GM12873 (cell line): Measurements from ENCODE around the gene ZNF511.

Source experiments
- CTCF ChIP-seq: IDR thresholded peaks from 2 replicates; pipeline ENCODE4 v1.5.1; 2012; ENCODE audit warnings: low read depth, mild to moderate bottlenecking, moderate library complexity, low read length, control low read depth; ENCODE audit not compliant: insufficient read depth; ENCODE audit errors: missing control alignments

ZNF511 gene

GRCh38 chr10:133313192-133313591, 4.5 kb downstream of the ZNF511 start:
- no peak for TF ChIP-seq CTCF

- no peak for TF ChIP-seq CTCF
Observed at GRCh38 chr10:133314911-133315310, 6.2 kb downstream of the ZNF511 start.

- TF ChIP-seq CTCF = no peak
Observed at GRCh38 chr10:133315847-133316246, 7.1 kb downstream of the ZNF511 start.

GRCh38 chr10:133316266-133316665, 7.6 kb downstream of the ZNF511 start:
- TF ChIP-seq CTCF = no peak

GRCh38 chr10:133316732-133317131, 8.0 kb downstream of the ZNF511 start:
- no peak for TF ChIP-seq CTCF

GRCh38 chr10:133318494-133319127, 9.9 kb downstream of the ZNF511 start:
- TF ChIP-seq CTCF = peak; percentile 69

- no peak for TF ChIP-seq CTCF
Observed at GRCh38 chr10:133324198-133324792, 15.6 kb downstream of the ZNF511 start.
